Duodenal mucosa (tissue), 2 donors: ENCODE results near the gene BPIFA2.

Source experiments
- H3K27ac ChIP-seq: one replicate; pipeline ENCODE4 v1.7.0; 2013; ENCODE audit warnings: low read depth, low read length
- H3K27me3 ChIP-seq, 2 donors: one replicate each; pipeline ENCODE4 v1.7.0; 2013; ENCODE audit warnings: low read length in 2 of 2, control low read depth in 1 of 2; ENCODE audit not compliant: insufficient read depth in 2 of 2, control insufficient read depth in 1 of 2
- H3K36me3 ChIP-seq, 2 donors: one replicate each; pipeline ENCODE4 v1.7.0; 2013; ENCODE audit warnings: low read length in 2 of 2, control low read depth in 1 of 2; ENCODE audit not compliant: insufficient read depth in 2 of 2, control insufficient read depth in 1 of 2
- H3K4me1 ChIP-seq, 2 donors: one replicate each; pipeline ENCODE4 v1.7.0; 2013; ENCODE audit warnings: low read length in 2 of 2, control low read depth in 1 of 2; ENCODE audit not compliant: insufficient read depth in 2 of 2, control insufficient read depth in 1 of 2
- H3K4me3 ChIP-seq, 2 donors: one replicate each; pipeline ENCODE4 v1.7.0; 2013; ENCODE audit warnings: low read length in 2 of 2, low read depth in 1 of 2
- H3K9ac ChIP-seq, 2 donors: one replicate each; pipeline ENCODE4 v1.7.0; 2013; ENCODE audit warnings: low read length in 2 of 2, low read depth in 1 of 2
- H3K9me3 ChIP-seq, 2 donors: one replicate each; pipeline ENCODE4 v1.7.0; 2013; ENCODE audit warnings: low read length in 2 of 2, control low read depth in 1 of 2; ENCODE audit not compliant: control insufficient read depth in 1 of 2

The BPIFA2 gene

GRCh38 chr20:33131949-33132473 lies 35.9 kb upstream of the BPIFA2 start:
- Histone ChIP-seq H3K27ac (no peak overlapping the region), H3K27me3 (no peaks in the 10 kb centered on the region), H3K4me1 (no peaks in the 10 kb centered on the region), H3K4me3 (no peak overlapping the region), H3K9me3 (no peaks in the 10 kb centered on the region), H3K36me3 (no peaks in the 10 kb centered on the region), H3K9ac (no peak overlapping the region)

GRCh38 chr20:33132513-33133372 lies 35.2 kb upstream of the BPIFA2 start:
- Histone ChIP-seq H3K4me1 (no peaks in the 10 kb centered on the region), H3K27ac (no peak overlapping the region), H3K4me3 (no peak overlapping the region), H3K9ac (no peak overlapping the region), H3K9me3 (no peaks in the 10 kb centered on the region), H3K27me3 (no peaks in the 10 kb centered on the region), H3K36me3 (no peaks in the 10 kb centered on the region)

- Histone ChIP-seq H3K36me3 (no peaks in the 10 kb centered on the region), H3K9me3 (no peaks in the 10 kb centered on the region), H3K27ac (no peak overlapping the region), H3K4me3 (no peak overlapping the region), H3K9ac (no peak overlapping the region), H3K4me1 (no peaks in the 10 kb centered on the region), H3K27me3 (no peaks in the 10 kb centered on the region)
Observed at GRCh38 chr20:33133373-33133941, 34.5 kb upstream of the BPIFA2 start.

GRCh38 chr20:33137195-33137594 lies 30.8 kb upstream of the BPIFA2 start:
- Histone ChIP-seq H3K4me3 (no peak overlapping the region), H3K4me1 (no peaks in the 10 kb centered on the region), H3K9me3 (no peaks in the 10 kb centered on the region), H3K9ac (no peak overlapping the region), H3K36me3 (no peaks in the 10 kb centered on the region), H3K27ac (no peak overlapping the region), H3K27me3 (no peaks in the 10 kb centered on the region)

GRCh38 chr20:33139467-33139866 lies 28.5 kb upstream of the BPIFA2 start:
- no peaks in the 10 kb centered on the region for H3K27me3 ChIP-seq
- no peak overlapping the region for H3K9ac ChIP-seq
- no peak overlapping the region for H3K27ac ChIP-seq
- no peaks in the 10 kb centered on the region for H3K36me3 ChIP-seq
- no peak overlapping the region for H3K4me3 ChIP-seq
- no peaks in the 10 kb centered on the region for H3K4me1 ChIP-seq
- no peaks in the 10 kb centered on the region for H3K9me3 ChIP-seq

GRCh38 chr20:33145521-33145920 lies 22.4 kb upstream of the BPIFA2 start:
- H3K4me1 ChIP-seq: no peaks in the 10 kb centered on the region
- no peaks in the 10 kb centered on the region for H3K36me3 ChIP-seq
- no peak overlapping the region for H3K4me3 ChIP-seq
- no peak overlapping the region for H3K9ac ChIP-seq
- no peak overlapping the region for H3K27ac ChIP-seq
- H3K9me3 ChIP-seq: no peaks in the 10 kb centered on the region
- H3K27me3 ChIP-seq: no peaks in the 10 kb centered on the region

- Histone ChIP-seq H3K36me3 (no peaks in the 10 kb centered on the region), H3K4me3 (no peak overlapping the region), H3K4me1 (no peaks in the 10 kb centered on the region), H3K27me3 (no peaks in the 10 kb centered on the region), H3K27ac (no peak overlapping the region), H3K9ac (no peak overlapping the region), H3K9me3 (no peaks in the 10 kb centered on the region)
Observed at GRCh38 chr20:33147299-33147698, 20.7 kb upstream of the BPIFA2 start.

GRCh38 chr20:33148040-33148439 lies 19.9 kb upstream of the BPIFA2 start:
- H3K4me3 ChIP-seq: no peak overlapping the region
- no peaks in the 10 kb centered on the region for H3K9me3 ChIP-seq
- no peak overlapping the region for H3K27ac ChIP-seq
- no peaks in the 10 kb centered on the region for H3K36me3 ChIP-seq
- no peaks in the 10 kb centered on the region for H3K4me1 ChIP-seq
- H3K9ac ChIP-seq: no peak overlapping the region
- no peaks in the 10 kb centered on the region for H3K27me3 ChIP-seq

- Histone ChIP-seq H3K36me3 (no peaks in the 10 kb centered on the region), H3K9me3 (no peaks in the 10 kb centered on the region), H3K4me1 (no peaks in the 10 kb centered on the region), H3K4me3 (no peak overlapping the region), H3K27me3 (no peaks in the 10 kb centered on the region), H3K27ac (no peak overlapping the region), H3K9ac (no peak overlapping the region)
Observed at GRCh38 chr20:33154252-33154651, 13.7 kb upstream of the BPIFA2 start.

- H3K9ac ChIP-seq: no peak overlapping the region
Observed at GRCh38 chr20:33158637-33159385, 9.1 kb upstream of the BPIFA2 start.

More at GRCh38 chr20:33158637-33159385, 9.1 kb upstream of the BPIFA2 start:
- Histone ChIP-seq H3K27me3 (no peaks in the 10 kb centered on the region), H3K9me3 (no peaks in the 10 kb centered on the region), H3K4me3 (no peak overlapping the region), H3K27ac (no peak overlapping the region), H3K4me1 (no peaks in the 10 kb centered on the region), H3K36me3 (no peaks in the 10 kb centered on the region)
